HCT116 (cell line): ENCODE data around the gene USP21.
"Not testable (repeated sequence)": the region's sequence is repeated elsewhere in the genome, so short reads cannot be mapped to it uniquely, and the experiment has no call there.

ENCODE experiments used
- CTCF ChIP-seq, 3 experiments: fragments of 200-600 bp in 1 of 3; sonication (generic) in 1 of 3; IDR thresholded peaks in 2 of 3; conservative IDR thresholded peaks in 1 of 3; 2 replicates each; pipeline ENCODE4 v1.5.1; 2012 to 2017; ENCODE audit warnings: low read depth in 2 of 3, low read length in 2 of 3, antibody characterized with exemption in 1 of 3, borderline replicate concordance in 1 of 3, control low read depth in 1 of 3, mild to moderate bottlenecking in 1 of 3, mixed read lengths in 1 of 3, mixed run types in 1 of 3, moderate library complexity in 1 of 3; ENCODE audit not compliant: insufficient read depth in 1 of 3
- EZH2 ChIP-seq: fragments of 200-600 bp; sonication (generic); IDR thresholded peaks from 2 replicates; pipeline ENCODE4 v1.6.1; 2017; ENCODE audit warnings: antibody characterized with exemption, mixed run types
- EZH2phosphoT487 ChIP-seq: fragments of 200-600 bp; IDR thresholded peaks from 2 replicates; pipeline ENCODE4 v1.6.1; 2018; ENCODE audit warnings: antibody characterized with exemption, borderline replicate concordance
- POLR2A ChIP-seq: IDR thresholded peaks from 2 replicates; pipeline ENCODE4 v1.7.0; 2011; ENCODE audit warnings: borderline replicate concordance; ENCODE audit not compliant: insufficient read depth, insufficient read length; ENCODE audit errors: extremely low read depth
- POLR2AphosphoS5 ChIP-seq: IDR thresholded peaks from 2 replicates; pipeline ENCODE4 v1.6.1; 2011; ENCODE audit warnings: mild to moderate bottlenecking, low read depth, low read length, moderate library complexity
- SP1 ChIP-seq: IDR thresholded peaks from 2 replicates; pipeline ENCODE4 v1.6.1; 2012; ENCODE audit warnings: low read depth
- TCF7L2 ChIP-seq: IDR thresholded peaks from 2 replicates; pipeline ENCODE4 v1.7.0; 2011; ENCODE audit warnings: borderline replicate concordance, inconsistent platforms; ENCODE audit not compliant: insufficient read depth, insufficient read length; ENCODE audit errors: extremely low read depth
- YY1 ChIP-seq: IDR thresholded peaks from 2 replicates; pipeline ENCODE4 v1.6.1; 2011; ENCODE audit warnings: low read length, low read depth, moderate library complexity, mild to moderate bottlenecking; ENCODE audit not compliant: insufficient replicate concordance; ENCODE audit errors: extremely low read depth
- TF ChIP-seq, protein P1 (sequence below): IDR thresholded peaks from 2 replicates; pipeline ENCODE4 v1.6.1; 2011; ENCODE audit warnings: mild to moderate bottlenecking, low read length, moderate library complexity; ENCODE audit not compliant: insufficient replicate concordance; ENCODE audit errors: extremely low read depth
- TF ChIP-seq, protein P2 (sequence below): IDR thresholded peaks from 2 replicates; pipeline ENCODE4 v1.6.1; 2012; ENCODE audit warnings: low read depth
- TF ChIP-seq, protein P3 (sequence below): IDR thresholded peaks from 2 replicates; pipeline ENCODE4 v1.6.1; 2012

DNA sequence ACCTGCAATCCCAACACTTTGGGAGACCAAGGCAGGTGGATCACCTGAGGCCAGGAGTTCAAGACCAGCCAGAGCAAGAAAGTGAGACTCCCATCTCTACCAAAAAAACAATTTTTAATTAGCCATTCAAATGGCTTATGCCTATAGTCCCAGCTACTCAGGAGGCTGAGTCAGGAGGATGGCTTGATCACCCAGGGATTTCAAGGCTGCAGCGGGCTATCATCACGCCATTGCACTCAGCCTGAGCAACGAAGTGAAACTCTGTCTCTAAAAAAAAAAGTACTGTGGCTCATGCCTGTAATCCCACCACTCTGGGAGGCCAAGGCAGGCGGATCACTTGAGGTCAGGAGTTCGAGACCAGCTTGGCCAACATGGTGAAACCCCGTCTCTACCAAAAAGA is 43.3 kb upstream of the USP21 start:
- TF ChIP-seq CTCF (IDR thresholded peaks at IDR 0.05 in 2 of 3, conservative IDR thresholded peaks at IDR 0.05 in 1 of 3; ENCODE audit: borderline replicate concordance in 1 of 3, insufficient read depth in 1 of 3, low read depth in 2 of 3, low read length in 2 of 3); SP1; EZH2phosphoT487; POLR2A; POLR2AphosphoS5; TCF7L2; EZH2; YY1: not testable (repeated sequence)
- TF ChIP-seq, protein P1, sequence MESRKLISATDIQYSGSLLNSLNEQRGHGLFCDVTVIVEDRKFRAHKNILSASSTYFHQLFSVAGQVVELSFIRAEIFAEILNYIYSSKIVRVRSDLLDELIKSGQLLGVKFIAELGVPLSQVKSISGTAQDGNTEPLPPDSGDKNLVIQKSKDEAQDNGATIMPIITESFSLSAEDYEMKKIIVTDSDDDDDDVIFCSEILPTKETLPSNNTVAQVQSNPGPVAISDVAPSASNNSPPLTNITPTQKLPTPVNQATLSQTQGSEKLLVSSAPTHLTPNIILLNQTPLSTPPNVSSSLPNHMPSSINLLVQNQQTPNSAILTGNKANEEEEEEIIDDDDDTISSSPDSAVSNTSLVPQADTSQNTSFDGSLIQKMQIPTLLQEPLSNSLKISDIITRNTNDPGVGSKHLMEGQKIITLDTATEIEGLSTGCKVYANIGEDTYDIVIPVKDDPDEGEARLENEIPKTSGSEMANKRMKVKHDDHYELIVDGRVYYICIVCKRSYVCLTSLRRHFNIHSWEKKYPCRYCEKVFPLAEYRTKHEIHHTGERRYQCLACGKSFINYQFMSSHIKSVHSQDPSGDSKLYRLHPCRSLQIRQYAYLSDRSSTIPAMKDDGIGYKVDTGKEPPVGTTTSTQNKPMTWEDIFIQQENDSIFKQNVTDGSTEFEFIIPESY: not testable (repeated sequence)
- TF ChIP-seq, protein P2, sequence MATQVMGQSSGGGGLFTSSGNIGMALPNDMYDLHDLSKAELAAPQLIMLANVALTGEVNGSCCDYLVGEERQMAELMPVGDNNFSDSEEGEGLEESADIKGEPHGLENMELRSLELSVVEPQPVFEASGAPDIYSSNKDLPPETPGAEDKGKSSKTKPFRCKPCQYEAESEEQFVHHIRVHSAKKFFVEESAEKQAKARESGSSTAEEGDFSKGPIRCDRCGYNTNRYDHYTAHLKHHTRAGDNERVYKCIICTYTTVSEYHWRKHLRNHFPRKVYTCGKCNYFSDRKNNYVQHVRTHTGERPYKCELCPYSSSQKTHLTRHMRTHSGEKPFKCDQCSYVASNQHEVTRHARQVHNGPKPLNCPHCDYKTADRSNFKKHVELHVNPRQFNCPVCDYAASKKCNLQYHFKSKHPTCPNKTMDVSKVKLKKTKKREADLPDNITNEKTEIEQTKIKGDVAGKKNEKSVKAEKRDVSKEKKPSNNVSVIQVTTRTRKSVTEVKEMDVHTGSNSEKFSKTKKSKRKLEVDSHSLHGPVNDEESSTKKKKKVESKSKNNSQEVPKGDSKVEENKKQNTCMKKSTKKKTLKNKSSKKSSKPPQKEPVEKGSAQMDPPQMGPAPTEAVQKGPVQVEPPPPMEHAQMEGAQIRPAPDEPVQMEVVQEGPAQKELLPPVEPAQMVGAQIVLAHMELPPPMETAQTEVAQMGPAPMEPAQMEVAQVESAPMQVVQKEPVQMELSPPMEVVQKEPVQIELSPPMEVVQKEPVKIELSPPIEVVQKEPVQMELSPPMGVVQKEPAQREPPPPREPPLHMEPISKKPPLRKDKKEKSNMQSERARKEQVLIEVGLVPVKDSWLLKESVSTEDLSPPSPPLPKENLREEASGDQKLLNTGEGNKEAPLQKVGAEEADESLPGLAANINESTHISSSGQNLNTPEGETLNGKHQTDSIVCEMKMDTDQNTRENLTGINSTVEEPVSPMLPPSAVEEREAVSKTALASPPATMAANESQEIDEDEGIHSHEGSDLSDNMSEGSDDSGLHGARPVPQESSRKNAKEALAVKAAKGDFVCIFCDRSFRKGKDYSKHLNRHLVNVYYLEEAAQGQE: not testable (repeated sequence)
- TF ChIP-seq, protein P3, sequence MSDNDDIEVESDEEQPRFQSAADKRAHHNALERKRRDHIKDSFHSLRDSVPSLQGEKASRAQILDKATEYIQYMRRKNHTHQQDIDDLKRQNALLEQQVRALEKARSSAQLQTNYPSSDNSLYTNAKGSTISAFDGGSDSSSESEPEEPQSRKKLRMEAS: not testable (repeated sequence)
